Brain microvascular endothelial cell (primary cell): ENCODE results near the gene TP53BP2.
"Not testable (repeated sequence)": the region's sequence is repeated elsewhere in the genome, so short reads cannot be mapped to it uniquely, and the experiment has no call there.

Source experiments
- DNase-seq: peaks from one replicate; pipeline ENCODE4 v3.0.0-alpha.2; 2020
- H3K27ac ChIP-seq: fragments of 250-450 bp; sonication (Bioruptor Pico); 2 replicates; pipeline ENCODE4 v1.5.1; 2020; ENCODE audit warnings: mild to moderate bottlenecking, moderate library complexity
- H3K27me3 ChIP-seq: fragments of 250-450 bp; sonication (Bioruptor Pico); replicated peaks from 2 replicates; pipeline ENCODE4 v1.5.1; 2020; ENCODE audit warnings: mild to moderate bottlenecking
- H3K36me3 ChIP-seq: fragments of 250-450 bp; sonication (Bioruptor Pico); replicated peaks from 2 replicates; pipeline ENCODE4 v1.5.1; 2020; ENCODE audit warnings: mild to moderate bottlenecking
- H3K4me3 ChIP-seq: 2 replicates; pipeline ENCODE4 v1.5.1; 2011; ENCODE audit warnings: low read depth, mild to moderate bottlenecking, control low read depth, low read length, moderate library complexity
- in situ Hi-C: cut with HindIII; loops from 2 replicates; pipeline ENCODE4 v1.10.0; 2017; ENCODE audit warnings: low sequenced_read_pairs, low pct_ligation_motif_present
- TF ChIP-seq, protein P1 (sequence below): IDR thresholded peaks from 2 replicates; pipeline ENCODE4 v1.5.1; 2011; ENCODE audit warnings: low read depth, mild to moderate bottlenecking, moderate library complexity, low read length, control low read depth, inconsistent platforms; ENCODE audit errors: missing control alignments

Gene TP53BP2

DNA sequence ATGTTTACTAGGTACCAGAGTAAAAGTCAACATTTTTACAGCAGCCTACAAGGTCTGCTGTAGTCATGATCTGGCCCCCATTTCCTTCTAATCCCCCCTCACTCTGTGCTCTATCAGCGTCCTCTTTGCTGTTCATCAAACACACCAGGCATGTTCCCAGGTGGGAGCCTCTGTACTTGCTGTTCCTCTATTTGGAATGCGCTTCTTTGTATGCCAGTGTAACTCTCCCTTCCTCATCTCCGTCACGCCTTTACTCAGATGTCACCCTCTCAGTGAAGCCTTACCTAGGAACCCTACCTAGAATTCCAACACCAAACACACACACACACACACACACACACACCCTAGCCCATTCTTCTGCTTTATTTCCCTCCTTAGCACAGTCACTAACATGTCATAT is 21.0 kb downstream of the TP53BP2 start:
- no peaks in the 10 kb centered on the region for H3K27me3 ChIP-seq
- H3K36me3 ChIP-seq = peaks cover 2% of the 10 kb centered on the region
- in situ Hi-C loops = no loop called here
- TF ChIP-seq, protein P1, sequence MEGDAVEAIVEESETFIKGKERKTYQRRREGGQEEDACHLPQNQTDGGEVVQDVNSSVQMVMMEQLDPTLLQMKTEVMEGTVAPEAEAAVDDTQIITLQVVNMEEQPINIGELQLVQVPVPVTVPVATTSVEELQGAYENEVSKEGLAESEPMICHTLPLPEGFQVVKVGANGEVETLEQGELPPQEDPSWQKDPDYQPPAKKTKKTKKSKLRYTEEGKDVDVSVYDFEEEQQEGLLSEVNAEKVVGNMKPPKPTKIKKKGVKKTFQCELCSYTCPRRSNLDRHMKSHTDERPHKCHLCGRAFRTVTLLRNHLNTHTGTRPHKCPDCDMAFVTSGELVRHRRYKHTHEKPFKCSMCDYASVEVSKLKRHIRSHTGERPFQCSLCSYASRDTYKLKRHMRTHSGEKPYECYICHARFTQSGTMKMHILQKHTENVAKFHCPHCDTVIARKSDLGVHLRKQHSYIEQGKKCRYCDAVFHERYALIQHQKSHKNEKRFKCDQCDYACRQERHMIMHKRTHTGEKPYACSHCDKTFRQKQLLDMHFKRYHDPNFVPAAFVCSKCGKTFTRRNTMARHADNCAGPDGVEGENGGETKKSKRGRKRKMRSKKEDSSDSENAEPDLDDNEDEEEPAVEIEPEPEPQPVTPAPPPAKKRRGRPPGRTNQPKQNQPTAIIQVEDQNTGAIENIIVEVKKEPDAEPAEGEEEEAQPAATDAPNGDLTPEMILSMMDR = no peak
- DNase-seq = no peak
- H3K27ac ChIP-seq = no peak overlapping the region
- H3K4me3 ChIP-seq = no peak overlapping the region

DNA sequence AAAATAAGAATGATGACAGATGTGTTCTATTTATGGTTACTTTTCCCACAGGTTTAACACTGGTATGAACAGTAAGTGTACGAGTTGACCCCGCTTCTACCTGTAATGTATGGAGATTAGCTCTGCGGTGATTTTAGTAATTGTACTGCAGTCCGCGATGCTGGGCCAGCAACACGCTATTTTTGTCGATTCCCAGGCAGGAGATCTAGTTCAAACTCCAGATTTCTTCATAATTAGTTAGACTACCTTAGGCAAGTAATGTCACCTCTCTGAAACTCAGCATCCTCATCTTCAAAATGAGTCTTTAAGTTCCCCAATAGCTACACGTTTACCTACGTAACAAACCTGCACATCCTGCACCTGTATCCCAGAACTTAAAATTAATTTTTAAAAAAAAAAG is 21.5 kb downstream of the TP53BP2 start:
- no peak overlapping the region for H3K4me3 ChIP-seq
- no peak for DNase-seq
- H3K27ac ChIP-seq = no peak overlapping the region
- no peaks in the 10 kb centered on the region for H3K27me3 ChIP-seq
- in situ Hi-C loops = no loop called here
- TF ChIP-seq, protein P1 = no peak
- H3K36me3 ChIP-seq = peaks cover 2% of the 10 kb centered on the region

DNA sequence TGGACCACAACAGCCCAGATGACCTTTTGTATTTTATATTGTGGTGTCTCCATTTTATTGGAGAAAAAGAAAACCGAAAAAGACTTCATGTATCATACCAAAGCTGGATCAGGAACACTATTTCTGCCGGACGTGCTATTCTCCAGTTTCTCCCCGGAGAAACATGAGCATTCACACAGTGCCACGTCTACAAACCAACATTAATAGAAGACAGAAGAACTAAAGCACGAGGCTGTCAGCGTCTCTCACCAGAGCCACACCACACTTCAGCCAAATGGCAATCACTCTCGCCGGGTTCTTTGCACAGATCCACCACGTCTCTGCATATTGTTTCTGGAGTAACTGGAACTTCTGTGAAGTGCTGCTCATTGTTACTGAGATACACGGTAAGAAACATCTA is 24.8 kb downstream of the TP53BP2 start:
- H3K27ac ChIP-seq = no peak overlapping the region
- no peaks in the 10 kb centered on the region for H3K27me3 ChIP-seq
- H3K4me3 ChIP-seq = no peak overlapping the region
- DNase-seq = no peak
- TF ChIP-seq, protein P1 = no peak
- H3K36me3 ChIP-seq = peaks cover 2% of the 10 kb centered on the region
- in situ Hi-C loops = no loop called here

DNA sequence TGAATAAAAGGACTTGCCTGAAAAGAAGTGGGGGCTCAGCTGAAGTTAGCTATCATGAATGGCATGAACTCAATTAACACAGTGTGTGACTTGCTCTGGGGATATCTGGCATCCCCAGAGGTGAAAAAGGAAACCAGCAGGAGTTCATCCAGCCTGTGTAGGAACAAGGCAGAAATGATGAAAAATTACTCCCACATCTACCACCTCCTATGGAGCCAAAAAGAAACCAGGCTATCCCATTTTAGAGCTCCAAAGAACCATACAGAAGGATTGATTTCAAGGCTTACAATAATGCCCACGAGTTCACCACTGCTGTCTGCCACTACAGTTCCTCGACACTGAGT is 25.3 kb downstream of the TP53BP2 start:
- TF ChIP-seq, protein P1 = no peak
- in situ Hi-C loops = no loop called here

DNA sequence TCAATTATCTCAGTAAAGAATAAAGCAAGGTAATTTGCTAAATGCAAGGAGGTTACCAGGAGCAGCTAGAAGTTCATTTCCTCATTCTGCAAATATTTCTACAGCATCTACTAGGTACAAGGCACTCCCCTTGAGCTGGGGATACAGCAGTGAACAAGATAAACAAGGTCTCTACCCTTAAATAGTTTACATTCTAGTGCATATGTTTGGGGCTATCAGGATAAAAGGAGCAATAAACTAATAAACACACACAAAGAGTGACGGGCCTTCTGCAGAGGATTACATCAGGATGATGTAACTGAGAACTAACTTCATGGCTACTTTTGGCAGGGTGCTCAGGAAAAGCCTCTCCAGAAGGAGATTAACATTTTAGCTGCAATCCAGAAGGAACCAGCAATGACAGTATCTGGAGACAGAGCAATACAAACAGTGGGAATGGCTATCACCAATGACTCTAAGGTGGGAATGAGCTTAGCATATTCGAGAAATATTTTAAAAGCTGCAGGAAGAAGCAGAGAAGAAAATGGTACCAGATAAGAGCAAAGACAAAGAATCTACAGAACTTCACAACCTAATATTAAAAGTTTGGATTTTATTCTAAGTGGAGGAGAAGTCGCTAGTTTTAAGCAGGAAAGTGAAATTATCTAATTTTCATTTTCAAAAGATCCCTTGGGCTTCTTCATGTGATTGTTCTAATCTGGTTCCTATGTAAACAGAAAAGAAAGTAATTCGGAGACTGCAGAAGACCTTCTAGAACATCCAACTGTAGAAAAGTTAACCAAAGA is 25.8 kb downstream of the TP53BP2 start:
- H3K27ac ChIP-seq = peak overlapping the region; percentile 0
- TF ChIP-seq, protein P1 = no peak
- in situ Hi-C loops = no loop called here
- no peak for DNase-seq
- no peak overlapping the region for H3K4me3 ChIP-seq
- no peaks in the 10 kb centered on the region for H3K27me3 ChIP-seq
- peaks cover 2% of the 10 kb centered on the region for H3K36me3 ChIP-seq

More for the DNA sequence above, 25.3 kb downstream of the TP53BP2 start:
- Histone ChIP-seq H3K36me3 (peaks cover 2% of the 10 kb centered on the region), H3K27me3 (no peaks in the 10 kb centered on the region), H3K27ac (no peak overlapping the region), H3K4me3 (no peak overlapping the region)
- no peak for DNase-seq

DNA sequence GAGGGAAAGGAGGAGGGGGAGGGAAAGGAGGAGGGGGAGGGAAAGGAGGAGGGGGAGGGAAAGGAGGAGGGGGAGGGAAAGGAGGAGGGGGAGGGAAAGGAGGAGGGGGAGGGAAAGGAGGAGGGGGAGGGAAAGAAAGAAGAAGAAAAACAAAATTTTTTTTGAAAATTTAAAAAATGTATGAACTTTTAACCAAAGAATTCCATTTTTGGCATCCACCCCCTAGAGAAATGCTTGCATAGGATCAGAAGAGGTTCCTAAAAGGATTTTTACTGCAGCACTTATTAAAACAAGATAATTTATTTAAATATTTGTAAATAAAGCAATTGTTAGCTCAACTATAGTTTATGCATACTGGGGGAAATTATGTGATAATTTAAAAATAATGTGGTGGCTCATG is 28.5 kb downstream of the TP53BP2 start:
- H3K4me3 ChIP-seq, DNase-seq, H3K27ac ChIP-seq, in situ Hi-C loops, H3K27me3 ChIP-seq: not testable (repeated sequence)
- peaks cover 15% of the 10 kb centered on the region for H3K36me3 ChIP-seq
